Hindlimb muscle (tissue), 1 donor: ENCODE results near the gene STAB1. TPM values are rescaled to one million over a fixed set of nuclear protein-coding genes. Genes with fewer than 3 reads are reported as not detected.

Source experiments
- DNase-seq: peaks from one replicate; pipeline ENCODE4 v3.0.0-alpha.2; 2013
- polyA plus RNA-seq: library from polyadenylated mRNA; unstranded; fragments of 120-200 nt; gene quantifications from one replicate; pipeline ENCODE4 v1.2.1, GENCODE V29; 2013; ENCODE audit not compliant: insufficient read length

Gene STAB1
- polyA plus RNA-seq, 1 donor, result 59.9 TPM

DNA sequence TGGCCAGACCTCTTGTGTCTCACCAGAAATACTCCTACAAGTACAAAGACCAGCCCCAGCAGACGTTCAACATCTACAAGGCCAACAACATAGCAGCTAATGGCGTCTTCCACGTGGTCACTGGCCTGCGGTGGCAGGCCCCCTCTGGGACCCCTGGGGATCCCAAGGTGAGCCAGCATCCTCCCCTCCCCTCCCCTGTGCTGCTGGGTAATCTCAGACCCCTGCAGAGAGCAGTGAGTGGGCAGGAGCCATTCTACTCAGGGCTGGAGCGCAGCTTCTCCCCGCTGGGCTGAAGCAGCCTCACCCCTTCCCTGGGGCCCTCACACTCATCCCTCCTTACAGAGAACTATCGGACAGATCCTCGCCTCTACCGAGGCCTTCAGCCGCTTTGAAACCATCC is 9.8 kb downstream of the STAB1 start:
- DNase-seq, result no peak

GRCh38 chr3:52506266-52506966 is 11.3 kb downstream of the STAB1 start:
- DNase-seq, result no peak

GRCh38 chr3:52507359-52507758 is 12.2 kb downstream of the STAB1 start:
- no peak for DNase-seq

GRCh38 chr3:52509753-52510328 is 14.7 kb downstream of the STAB1 start:
- no peak for DNase-seq

- no peak for DNase-seq
These were observed 16.4 kb downstream of the STAB1 start for GRCh38 chr3:52511509-52511908.

DNA sequence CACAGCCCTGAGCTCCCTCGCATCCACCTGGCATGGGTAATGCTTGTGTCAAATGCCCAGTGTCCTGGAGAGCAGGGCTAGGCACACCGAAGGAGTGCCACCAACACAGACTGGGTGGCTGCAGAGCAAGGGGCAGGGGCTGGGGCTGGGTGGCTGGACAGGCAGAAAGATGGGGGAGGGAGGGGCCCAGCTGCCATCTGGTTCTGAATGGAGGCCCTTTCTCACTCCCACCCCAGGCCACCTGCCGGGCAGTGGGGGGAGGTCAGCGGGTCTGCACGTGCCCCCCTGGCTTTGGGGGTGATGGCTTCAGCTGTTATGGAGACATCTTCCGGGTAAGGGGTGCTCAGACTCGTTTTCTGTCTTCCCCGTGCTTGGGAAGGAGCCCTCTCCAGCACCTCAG is 17.0 kb downstream of the STAB1 start:
- DNase-seq, result no peak

GRCh38 chr3:52512727-52513126 is 17.6 kb downstream of the STAB1 start:
- DNase-seq, result no peak

DNA sequence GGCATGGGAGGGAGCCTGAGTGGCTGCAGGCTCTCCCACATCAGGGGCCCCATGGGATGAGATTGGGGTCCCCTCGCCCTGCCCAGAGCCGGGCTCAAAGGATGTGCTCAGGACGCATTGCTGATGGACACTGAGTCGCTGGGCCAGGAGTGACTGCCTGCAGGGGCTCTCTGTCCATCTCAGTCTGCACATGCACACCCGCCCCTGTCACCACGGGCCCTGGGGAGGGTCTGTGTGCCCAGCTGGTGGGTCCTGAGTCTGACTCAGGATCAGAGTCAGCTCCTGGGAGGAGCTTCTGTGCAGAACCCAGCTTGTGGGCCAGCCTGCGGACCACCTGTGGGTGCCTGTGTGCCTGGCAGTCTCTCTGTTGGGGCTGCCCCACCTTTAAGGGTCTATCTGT is 18.1 kb downstream of the STAB1 start:
- no peak for DNase-seq

- DNase-seq, result no peak
These were observed 19.4 kb downstream of the STAB1 start for GRCh38 chr3:52514576-52514975.

DNA sequence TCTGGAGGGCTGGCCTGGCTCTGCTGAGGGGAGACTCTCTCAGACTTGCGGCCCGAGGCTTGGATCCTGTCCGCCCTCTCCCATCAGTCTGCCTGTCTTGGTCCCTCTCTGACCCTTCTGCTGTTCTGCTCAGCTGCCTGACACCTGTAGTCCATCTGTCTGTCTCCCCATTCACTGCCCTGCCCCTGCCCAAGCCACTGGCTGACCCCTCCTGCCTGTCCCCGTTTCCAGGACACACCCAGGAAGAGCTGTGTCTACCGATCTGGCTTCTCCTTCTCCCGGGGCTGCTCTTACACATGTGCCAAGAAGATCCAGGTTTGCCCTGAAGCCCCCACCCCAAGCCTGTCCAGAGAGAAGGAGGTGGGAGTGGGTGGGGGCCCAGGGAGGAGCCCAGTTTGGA is 20.1 kb downstream of the STAB1 start:
- DNase-seq, result no peak

DNA sequence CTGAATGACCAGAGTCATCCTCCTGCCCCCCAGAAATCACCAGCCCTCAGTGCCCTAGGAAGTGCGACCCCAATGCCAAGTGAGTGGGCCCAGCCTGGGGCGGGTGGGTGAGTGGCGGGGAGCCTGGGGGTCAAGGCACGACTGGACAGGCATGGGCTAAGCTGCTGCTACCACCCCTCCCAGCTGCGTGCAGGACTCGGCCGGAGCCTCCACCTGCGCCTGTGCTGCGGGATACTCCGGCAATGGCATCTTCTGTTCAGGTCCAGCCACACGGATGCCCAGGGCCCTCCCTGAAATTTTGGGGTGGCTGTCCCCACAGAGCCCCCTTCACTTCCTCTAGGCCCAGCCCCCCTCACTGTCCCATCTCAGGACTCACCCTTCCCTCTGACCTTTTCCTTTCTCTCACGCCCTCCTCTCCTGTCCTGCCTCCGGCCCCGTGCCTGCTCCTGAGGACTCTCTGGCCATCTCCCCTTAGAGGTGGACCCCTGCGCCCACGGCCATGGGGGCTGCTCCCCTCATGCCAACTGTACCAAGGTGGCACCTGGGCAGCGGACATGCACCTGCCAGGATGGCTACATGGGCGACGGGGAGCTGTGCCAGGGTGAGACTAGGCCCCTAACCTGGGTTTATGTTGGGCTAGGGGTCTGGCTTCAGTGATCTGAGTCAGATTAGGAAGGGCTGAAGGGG is 21.5 kb downstream of the STAB1 start:
- no peak for DNase-seq

GRCh38 chr3:52517796-52518722 is 22.9 kb downstream of the STAB1 start:
- no peak for DNase-seq

DNA sequence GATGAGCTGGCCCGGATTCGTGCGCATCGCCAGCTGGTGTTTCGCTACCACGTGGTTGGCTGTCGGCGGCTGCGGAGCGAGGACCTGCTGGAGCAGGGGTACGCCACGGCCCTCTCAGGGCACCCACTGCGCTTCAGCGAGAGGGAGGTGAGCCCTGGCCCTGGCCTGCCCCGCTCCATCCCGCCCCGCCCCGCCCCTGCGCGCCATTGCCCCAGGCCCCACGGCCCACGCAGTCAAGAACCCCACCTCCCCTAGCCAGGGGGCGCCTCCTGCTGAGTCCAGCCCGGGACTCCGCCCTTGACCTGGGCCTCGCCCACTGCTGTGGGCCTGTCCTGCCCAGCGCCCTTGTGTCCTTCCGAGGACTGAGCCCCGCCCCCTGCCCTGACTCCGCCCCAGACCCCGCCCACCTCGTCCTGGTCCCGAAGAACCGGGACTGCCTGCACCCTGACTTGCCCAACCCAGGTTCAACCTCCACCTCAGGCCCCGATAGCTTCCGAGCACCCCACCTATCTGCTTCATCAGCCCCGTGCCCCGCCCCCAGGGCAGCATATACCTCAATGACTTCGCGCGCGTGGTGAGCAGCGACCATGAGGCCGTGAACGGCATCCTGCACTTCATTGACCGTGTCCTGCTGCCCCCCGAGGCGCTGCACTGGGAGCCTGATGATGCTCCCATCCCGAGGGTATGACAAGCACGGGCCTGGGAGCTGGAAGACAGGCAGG is 23.7 kb downstream of the STAB1 start:
- DNase-seq, result no peak

GRCh38 chr3:52519445-52520140 is 24.5 kb downstream of the STAB1 start:
- no peak for DNase-seq

- no peak for DNase-seq
These were observed 25.1 kb downstream of the STAB1 start for GRCh38 chr3:52520141-52520667.

DNA sequence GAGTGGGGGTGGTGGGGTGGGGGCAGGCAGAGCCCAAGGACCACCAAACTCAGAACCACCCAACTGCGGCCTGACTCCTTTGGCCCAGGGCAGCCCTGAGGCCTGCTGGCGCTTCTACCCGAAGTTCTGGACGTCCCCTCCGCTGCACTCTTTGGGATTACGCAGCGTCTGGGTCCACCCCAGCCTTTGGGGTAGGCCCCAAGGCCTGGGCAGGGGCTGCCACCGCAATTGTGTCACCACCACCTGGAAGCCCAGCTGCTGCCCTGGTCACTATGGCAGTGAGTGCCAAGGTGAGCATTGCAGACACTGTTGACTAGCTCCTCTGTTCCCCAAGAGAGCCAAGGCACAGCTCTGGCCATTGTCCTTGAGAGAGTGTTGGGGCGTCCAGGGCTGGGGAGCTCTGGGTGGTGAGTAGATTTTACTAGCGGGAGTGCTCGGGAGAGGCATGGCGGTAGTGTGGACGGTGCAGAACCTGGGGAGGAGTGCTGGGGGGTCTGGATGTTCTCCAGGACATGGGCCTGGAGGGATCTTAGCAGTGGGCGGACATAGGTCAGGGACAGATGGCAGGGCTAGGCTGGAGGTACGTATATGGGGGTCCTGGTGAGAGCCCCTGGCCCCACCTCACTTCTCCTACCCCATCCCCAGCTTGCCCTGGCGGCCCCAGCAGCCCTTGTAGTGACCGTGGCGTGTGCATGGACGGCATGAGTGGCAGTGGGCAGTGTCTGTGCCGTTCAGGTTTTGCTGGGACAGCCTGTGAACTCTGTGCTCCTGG is 25.8 kb downstream of the STAB1 start:
- no peak for DNase-seq

GRCh38 chr3:52521488-52521824 is 26.3 kb downstream of the STAB1 start:
- no peak for DNase-seq

DNA sequence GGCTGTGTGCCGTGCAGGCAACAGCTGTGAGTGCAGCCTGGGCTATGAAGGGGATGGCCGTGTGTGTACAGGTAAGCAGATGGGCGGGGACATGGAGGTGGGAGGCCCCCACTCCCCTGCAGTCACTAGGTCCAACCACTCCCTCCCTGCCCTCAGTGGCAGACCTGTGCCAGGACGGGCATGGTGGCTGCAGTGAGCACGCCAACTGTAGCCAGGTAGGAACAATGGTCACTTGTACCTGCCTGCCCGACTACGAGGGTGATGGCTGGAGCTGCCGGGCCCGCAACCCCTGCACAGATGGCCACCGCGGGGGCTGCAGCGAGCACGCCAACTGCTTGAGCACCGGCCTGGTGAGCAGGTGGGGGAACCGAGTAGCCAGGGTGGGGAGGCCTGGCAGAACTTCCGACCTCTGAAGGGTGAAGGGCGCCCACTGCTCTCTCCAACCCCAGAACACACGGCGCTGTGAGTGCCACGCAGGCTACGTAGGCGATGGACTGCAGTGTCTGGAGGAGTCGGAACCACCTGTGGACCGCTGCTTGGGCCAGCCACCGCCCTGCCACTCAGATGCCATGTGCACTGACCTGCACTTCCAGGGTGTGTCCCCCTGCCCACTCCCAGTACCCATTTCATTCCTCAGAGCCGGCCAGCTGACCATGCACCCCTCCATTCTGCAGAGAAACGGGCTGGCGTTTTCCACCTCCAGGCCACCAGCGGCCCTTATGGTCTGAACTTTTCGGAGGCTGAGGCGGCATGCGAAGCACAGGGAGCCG is 26.9 kb downstream of the STAB1 start:
- no peak for DNase-seq

- DNase-seq, result no peak
These were observed 27.6 kb downstream of the STAB1 start for GRCh38 chr3:52522651-52523251.
